ENCODE measurements around the gene ZFP14.
A peak's percentile ranks its signal among the peaks of the same experiment; 100 is the strongest.

Gene ZFP14

DNA sequence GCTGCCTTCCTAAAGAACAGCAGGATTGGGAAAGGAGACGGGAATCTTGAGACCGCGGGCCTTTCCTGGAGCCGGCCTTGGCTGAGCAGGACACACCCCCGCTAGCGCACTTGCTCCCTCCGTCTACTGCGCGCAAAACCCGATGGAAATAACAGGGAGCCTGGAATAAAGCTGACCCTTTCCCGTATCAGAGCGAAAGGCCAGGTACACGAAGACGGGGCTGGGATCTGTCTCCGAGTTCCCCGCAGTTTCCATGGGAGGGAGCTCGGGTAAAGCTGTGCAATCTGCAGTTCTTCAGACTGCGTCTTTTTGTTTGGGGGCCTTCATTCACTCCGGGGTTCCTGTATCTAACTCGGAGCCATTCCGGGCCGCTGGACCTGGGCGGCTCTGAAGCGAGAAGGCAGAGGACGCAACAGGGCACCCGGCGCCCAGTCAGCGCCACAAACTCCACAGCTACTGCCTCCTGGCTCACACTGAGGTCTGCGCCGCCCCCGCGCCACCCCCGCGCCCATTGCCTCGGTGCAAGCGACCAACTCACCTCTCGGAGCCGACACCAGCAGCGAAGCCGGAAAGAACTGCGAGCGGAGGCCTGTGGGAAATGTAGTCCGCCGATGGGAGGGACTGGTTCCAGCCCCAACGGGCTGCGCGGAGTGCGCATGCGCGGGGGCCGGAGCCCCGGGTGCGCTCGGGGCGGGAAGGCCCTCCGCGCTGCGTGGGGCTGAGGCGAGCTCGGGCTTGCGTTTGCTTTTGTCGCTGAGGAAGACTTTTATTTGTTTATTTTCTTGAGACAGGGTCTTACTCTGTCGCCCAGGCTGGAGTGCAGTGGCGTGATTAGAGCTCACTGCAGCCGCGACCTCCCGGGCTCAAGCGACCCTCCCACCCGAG lies at the start of gene ZFP14:
TSS of gene ZFP14 (minus strand) at position 577 of the 885 bp plus-strand sequence. CDS start 11,309 bp downstream, outside the sequence.
- DNase-seq (ENCODE audit: low spot score): peak; percentile 100

DNA sequence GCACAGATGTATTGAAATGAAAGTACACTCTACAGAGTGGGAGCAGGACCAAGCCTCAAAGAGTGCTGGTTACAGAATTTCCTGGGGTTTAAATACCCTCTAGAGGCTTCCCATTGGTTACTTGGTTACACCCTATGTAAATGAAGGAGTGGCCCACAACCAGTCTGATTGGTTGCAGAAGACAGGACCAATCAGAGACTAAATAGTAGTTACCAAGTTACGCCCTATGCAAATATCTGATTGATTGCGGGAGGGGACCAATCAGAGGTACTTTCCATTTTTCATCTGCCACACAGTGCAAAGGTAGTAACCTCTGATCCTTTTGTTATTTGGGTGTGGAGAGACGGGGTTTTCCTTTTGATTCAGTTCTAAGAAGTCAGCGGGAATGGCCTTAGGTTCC lies 44.9 kb upstream of the ZFP14 start:
- no peak for DNase-seq (ENCODE audit: low spot score)

DNA sequence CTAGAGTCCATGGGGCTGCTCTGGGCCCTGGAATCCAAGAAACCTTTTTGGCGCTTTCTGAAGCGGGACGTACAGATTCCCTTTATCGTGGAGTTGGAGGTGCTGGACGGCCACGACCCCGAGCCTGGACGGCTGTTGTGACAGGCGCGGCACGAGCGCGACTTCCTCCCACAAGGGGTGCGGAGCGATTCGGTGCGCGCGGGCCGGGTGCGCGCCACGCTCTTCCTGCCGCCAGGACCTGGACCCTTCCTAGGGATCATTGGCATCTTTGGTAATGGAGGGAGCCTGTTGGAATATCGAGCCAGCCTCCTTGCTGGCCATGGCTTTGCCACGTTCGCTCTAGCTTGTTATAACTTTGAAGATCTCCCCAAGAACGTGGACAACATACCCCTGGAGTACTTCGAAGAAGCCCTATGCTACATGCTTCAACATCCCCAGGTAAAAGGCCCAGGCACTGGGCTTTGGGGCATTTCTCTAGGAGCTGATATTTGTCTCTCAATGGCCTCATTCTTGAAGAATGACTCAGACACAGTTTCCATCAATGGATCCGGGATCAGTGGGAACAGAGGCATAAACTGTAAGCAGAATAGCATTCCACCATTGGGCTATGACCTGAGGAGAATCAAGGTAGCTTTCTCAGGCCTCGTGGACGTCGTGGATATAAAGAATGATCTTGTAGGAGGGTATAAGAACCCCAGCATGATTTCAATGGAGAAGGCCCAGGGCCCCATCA lies 42.9 kb upstream of the ZFP14 start:
- DNase-seq (ENCODE audit: low spot score): no peak

DNA sequence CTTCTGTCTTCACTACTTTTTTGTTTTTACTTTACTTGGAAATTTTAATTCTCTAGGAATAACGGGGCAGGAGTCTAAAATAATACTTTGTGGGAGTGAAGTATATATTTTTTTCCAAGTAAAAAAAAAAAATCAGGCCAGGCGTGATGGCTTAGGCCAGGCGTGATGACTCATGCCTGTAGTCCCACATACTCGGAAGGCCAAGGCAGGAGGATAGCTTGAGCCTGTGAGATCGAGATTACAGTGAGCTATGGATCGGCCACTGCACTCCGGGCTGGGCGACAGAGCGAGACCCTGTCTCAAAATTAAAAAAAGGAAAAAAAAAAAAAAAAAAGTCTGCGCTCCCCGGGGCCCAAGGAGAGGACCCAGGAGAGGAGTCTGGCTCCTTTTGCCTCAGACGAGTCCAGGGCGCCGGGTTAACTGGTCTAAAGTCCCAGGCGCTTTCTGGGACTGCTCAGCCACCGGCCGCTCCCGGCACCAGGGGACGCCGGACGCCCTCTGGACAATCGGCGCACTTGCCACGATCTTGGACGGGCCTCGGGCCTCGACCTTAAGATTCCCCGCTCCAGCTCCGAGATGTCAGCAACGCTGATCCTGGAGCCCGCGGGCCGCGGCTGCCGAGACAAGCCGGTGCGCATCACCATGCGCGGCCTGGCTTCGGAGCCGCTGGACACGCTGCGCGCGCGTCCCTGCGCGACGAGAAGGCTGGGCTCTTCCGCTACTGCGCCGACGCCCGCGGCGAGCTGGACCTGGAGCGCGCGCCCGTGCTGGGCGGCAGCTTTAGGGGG lies 42.2 kb upstream of the ZFP14 start:
- DNase-seq (ENCODE audit: low spot score): peak; percentile 66

DNA sequence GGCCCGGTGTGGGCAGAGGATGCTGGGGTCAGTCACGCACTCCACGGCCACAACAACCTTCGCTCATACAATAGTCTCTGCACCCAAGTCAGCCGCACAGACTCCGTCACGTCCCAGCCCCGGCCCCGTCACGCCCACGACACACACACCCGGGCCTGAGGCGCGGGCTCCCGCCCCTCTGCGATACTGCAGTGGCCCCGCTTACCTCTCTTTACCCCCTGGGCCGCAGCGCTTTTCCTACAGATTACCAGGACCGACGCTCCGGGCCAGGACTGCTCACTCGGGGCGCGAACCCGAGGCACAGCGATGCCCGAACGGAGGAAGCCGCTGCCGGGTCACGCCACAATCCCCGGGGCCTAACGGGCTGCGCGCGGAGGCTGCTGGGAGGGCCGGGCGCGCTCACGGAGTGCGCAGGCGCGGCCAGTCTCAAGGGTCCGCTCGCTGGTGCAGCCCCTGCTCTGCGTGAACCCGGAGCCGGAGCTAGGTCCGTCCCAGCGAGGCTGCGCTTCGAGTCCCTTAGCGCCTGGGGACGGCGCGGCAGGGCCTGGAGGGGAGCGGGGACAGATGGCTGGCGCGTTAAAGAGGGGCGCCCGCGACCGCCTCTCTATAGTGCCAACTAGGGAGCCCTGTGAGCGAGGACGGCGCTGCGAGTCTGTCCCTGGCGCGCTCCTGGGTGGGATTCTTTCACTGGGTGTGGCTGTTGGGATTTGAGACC lies 39.4 kb upstream of the ZFP14 start, which contains the start of gene ZFP82:
TSS of gene ZFP82 (minus strand) at position 358 of the 715 bp plus-strand sequence. CDS start 8,855 bp downstream, outside the sequence.
- peak; percentile 98 for DNase-seq (ENCODE audit: low spot score)

DNA sequence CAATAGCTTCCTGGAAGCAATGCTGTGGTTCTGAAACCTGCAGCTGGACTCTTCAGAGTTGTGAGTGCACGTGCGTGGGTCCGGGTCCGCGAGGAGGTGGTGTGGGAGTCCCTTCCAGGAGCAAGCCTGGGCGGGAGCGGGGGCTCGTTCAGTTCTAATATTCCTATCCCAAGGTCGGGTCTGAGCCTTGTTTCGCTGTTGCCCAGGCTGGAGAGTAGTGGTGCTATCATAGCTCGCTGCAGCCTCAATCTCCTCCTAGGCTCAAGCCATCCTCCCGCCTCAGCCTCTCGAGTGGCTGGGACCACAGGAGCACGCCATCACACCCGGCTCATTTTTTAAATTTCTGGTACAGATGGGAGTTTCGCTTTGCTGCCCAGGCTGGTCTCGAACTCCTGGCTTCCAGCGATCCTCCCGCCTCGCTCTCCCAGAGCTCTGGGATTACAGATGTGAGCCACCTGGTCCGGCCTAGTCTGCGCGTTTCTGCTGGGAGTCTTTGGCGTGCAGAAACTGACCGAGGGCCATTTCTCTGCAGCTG lies 38.8 kb upstream of the ZFP14 start:
- no peak for DNase-seq (ENCODE audit: low spot score)

DNA sequence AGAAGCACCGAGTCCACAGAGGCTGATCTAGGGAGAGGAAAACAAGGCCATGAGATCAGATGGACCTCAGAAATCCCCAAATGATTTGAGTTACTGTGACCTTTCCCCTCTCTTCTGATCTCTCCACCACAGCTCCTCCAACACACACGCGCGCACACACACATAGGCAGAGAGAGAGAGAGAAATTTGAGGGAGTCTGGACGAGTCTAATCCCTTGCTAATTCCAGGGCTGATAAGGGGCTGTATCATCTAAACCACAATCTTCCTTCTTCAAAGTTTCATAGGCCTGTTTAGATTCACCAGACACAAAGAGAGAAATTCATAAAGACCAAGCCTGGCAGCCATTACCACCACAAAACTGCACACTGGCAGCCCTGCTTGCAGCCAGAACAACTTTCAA lies 30.8 kb upstream of the ZFP14 start:
- DNase-seq (ENCODE audit: low spot score): no peak

DNA sequence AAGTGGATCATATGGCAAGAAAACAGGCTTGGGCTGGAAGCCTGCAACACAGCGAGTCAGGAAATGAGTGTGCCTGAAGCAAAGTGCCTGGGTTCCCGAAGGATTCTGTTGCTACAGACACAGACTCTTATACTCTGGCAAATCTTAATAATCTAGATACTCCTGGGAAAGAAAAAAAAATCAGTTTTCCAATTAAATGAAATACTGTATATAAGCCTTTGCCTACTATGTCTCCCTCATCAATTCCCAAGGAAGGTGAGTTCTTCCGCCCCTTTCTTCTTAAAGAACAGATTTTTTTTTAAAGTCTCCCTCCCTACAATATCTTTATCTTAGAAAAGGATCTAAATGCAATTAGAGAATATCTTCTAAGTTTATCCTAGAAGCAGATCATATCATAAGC lies 29.1 kb upstream of the ZFP14 start:
- DNase-seq (ENCODE audit: low spot score): no peak

DNA sequence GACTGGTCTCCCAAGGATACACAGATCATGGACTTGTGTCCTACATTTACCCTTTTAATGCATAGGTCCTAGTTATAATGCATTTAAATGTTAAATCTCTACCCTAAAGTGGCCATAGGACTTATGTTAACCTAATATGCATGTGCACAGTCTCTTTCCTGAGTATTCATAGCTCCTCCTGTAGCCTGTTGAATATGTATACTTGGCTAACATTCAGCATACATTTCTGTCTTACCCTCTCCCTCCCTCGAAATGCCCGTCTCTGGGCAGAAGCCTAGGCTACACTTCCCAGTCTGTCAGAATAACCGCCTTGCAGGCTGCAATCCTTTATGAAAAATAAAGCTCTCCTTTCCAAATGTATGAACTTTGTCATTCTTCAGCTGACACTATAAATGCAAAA lies 25.5 kb upstream of the ZFP14 start:
- no peak for DNase-seq (ENCODE audit: low spot score)

DNA sequence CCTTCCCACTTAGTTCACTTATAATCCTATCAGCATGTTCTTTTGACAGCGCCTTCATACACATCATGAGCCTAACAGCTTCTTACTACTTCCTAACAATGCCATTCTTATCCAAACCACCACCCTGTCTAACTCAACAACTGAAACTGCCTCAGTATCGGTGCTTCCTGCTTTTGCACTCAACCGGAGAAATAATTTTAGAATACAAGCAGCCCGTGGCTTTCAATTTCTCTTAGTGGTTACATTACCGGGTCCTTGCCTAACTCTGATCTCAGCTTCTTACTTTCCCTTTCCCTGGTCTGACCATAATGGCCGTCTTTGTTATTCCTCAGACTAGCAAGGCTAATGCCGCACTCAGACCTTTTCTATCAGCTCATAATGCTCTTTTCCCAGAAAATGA lies 22.5 kb upstream of the ZFP14 start:
- no peak for DNase-seq (ENCODE audit: low spot score)

DNA sequence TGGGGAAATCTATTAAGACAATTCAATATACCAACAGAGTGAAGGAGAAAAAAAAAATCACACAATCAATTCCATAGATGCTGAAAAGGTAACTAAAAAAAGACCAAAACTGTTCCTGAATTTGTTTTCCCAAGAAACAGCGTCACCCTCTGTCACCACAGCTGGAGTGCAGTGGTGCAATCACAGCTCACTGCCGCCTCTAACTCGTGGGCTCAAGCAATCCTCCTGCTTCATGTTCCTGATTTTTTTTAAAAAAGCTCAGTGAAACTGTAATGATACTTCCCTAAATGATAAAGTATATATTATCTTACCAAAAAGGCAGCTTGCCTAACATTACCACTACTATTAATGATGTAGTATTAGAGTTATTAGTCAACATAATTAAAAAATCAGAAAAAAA lies 19.6 kb upstream of the ZFP14 start:
- no peak for DNase-seq (ENCODE audit: low spot score)

DNA sequence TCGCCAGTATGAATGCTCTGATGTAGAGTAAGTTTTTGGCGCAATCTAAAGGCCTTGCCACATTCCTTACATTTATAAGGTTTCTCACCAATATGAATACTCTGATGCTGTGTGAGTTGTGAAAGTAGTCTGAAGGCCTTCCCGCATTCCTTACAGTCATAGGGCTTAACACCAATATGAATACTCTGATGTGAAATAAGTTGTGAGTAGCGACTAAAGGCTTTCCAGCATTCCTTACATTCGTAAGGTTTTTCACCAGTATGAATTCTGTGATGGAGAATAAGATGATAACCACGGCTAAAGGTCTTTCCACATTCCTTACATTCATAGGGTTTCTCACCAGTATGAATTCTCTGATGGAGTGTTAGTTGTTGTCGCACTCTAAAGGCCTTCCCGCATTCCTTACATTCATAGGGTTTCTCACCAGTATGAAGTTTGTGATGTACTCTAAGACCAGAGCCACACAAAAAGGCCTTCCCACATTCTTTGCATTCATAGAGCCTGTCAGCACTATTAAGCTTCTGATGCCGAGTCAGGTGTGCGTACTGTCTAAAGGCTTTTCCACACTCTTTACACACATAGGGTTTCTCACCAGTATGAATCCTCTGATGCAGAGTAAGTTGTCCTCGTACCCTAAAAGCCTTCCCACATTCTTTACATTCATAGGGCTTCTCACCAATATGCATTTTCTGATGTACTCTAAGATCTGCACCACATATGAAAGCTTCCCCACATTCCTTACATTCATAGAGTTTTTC lies 14.1 kb upstream of the ZFP14 start:
- no peak for DNase-seq (ENCODE audit: low spot score)

DNA sequence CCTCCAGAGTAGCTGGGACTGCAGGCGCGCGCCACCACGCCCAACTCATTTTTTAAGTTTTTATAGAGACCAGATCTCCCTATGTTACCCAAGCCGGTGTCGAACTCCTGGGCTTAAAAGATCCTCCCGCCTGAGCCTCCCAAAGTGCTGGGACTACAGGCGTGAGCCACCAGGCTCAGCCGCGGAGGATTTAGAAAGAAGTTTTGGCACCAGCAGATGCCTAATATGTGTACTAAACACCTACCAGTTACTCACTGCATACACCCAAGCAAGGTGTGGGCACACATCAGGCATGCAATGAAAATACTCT lies 464 bp upstream of the ZFP14 start:
- no peak for DNase-seq (ENCODE audit: low spot score)

DNA sequence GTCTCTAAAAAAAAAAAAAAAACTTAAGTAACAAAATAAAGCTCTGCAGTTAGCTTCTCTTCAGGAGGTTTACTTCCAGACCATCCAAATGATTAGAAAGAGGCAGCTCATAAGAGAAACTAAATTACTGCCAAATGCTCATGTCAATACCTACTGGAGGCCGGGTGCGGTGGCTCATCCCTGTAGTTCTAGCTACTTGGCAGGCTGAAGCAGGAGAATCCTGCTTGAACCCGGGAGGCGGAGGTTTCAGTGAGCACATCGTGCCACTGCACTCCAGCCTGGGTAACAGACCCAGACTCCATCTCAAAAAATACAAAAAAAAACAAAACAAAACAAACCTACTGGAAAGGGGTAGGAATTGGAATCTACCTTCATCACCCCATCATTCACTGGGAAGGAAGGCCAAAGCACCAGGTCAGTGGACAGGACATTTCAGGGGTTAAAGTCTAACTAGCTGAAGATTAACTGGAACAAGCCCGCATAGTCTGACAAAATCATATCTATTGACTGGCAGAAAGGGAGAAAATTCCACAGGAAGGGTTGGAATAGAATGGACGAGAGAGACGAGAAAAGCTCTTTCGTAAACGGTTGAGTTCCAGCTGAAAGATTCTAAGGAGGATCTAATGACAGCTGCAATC lies 1.3 kb downstream of the ZFP14 start:
- DNase-seq (ENCODE audit: low spot score): no peak

DNA sequence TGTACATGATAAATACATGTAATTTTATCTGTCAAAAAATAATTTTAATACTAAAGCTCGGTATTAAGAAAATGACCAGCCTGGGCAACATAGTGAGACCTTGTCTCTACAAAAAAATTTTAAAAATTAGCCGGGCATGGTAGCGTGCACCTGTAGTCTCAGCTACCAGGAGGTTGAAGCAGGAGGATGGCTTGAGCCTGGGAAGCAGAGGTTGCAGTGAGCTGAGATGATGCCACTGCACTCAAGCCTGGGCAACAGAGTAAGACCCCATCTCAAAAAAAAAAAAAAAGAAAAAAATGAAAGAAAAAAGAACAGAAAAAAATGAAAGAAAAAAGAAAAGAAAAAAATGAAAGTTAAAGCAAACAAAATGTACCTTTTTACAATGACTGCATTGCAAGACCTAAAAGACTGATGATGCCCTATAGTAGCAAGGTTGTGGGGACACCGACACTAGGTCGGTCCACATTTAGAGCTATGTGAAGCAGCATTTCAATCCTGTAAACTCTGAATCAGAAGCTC lies 5.3 kb downstream of the ZFP14 start:
- DNase-seq (ENCODE audit: low spot score): no peak

DNA sequence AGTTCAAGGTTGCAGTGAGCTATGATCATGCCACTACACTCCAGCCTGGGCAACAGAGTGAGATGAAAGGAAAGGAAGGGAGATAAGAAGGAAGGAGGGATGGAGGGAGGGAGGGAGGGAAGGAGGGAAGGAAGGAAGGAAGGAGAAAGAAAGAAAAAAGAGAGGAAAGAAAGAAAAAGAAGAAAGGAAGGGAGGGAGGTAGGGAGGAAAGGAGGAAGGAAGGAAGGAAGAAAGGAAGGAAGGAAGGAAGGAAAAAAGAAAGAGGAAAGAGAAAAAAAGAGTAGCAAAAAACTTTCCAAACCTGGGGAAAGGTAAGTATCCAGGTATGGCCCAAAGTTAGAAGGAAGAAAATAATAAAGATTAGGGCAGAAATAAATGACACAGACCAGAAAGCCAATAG lies 7.1 kb downstream of the ZFP14 start:
- no peak for DNase-seq (ENCODE audit: low spot score)

DNA sequence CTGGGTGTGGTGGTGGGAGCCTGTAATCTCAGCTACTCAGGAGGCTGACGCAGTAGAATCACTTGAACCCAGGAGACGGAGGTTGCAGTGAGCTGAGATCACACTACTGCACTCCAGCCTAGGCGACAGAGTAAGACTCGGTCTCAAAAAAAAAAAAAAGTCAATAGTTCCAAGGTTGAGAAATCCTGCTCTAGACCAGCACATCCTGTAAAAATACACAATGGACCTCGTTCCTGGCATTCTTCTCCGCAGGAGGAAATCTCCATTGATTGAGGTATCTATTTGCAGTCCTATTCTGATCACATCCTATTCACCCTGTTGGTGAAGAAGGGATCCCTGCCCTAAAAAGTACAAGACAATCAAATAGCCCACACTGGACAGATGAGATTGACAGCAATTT lies 15.2 kb downstream of the ZFP14 start:
- DNase-seq (ENCODE audit: low spot score): no peak

DNA sequence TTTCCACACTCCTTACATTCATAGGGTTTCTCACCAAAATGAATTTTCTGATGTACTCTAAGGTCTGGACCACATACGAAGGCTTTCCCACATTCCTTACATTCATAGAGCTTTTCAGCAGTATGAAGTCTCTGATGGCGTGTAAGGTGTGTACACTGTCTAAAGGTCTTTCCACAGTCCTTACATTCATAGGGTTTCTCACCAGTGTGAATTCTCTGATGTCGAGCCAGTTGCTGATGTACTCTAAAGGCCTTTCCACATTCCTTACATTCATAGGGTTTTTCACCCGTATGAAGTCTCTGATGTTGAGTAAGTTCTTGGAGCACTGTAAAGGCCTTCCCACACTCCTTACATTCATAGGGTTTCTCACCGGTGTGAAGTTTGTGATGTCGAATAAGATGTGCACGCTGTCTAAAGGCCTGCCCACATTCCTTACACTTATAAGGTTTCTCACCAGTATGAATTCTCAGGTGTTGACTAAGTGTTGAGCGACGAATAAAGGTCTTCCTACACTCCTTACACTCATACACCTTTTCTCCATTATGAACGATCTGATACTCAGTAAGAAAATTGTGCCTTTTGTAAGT lies 38.1 kb downstream of the ZFP14 start:
- DNase-seq (ENCODE audit: low spot score): no peak

DNA sequence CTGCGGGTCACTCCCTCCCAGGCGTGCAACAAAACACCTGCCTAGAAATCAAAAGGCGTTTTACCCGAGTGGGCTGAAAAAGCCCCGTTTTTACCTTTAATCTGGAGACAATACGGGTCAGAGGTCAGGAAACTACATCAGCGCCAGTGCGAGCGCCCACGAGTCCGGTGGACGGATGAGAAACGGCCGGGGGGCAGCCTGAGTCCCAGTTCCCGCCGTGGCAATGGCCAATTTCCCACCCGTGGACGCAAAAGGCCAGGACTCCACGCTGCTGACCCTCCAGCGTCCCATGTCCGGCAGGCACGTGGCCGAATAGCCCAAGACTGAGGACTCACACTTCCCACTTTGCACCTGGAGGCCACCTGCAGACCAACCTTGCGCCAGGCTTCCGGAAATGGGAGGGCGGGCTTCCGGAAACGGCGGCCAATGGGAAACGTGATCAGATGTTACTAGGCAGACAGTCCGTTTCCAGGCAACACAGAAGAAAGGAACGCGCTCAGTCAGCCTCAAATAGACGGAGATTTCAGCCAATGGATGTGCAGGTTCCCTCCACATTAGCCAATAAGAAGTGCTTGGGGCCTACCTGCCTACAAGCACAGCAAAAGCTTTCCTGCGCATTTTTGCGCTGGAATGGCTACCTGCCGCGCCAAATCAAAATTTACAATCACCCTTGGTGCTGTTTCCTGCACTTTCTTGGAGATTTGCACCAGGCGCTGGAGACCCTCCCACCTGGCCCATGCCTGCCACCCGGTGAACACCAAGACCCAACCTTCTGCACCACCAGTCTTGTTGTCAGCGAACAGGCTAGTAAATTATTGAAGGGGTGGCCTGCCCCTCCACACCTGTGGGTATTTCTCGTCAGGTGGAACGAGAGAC lies 47.4 kb downstream of the ZFP14 start:
- DNase-seq (ENCODE audit: low spot score): peak; percentile 96

Data from AG20443 (cell line).